Uterus (tissue), 4 donors: ENCODE data around the gene USP44. TPM values are rescaled to one million over a fixed set of nuclear protein-coding genes. Genes with fewer than 3 reads are reported as not detected.

Source experiments
- DNase-seq, 2 donors: peaks; one replicate each; pipeline ENCODE4 v3.0.0-alpha.2; 2019 to 2020
- H3K27ac ChIP-seq, 2 donors: fragments of 200-600 bp; sonication (generic); 1 replicate in 1 of 2; 2 replicates in 1 of 2; pipeline ENCODE4 v1.5.1; 2016 to 2018
- H3K27me3 ChIP-seq, 2 donors: fragments of 200-600 bp; sonication (generic); one replicate each; pipeline ENCODE4 v1.5.1; 2018 to 2019; ENCODE audit warnings: control low read depth in 1 of 2
- H3K36me3 ChIP-seq, 2 donors: fragments of 200-600 bp; sonication (generic); one replicate each; pipeline ENCODE4 v1.5.1; 2019; ENCODE audit warnings: control low read depth in 1 of 2
- H3K4me1 ChIP-seq, 2 donors: fragments of 200-600 bp; sonication (generic); one replicate each; pipeline ENCODE4 v1.5.1; 2018 to 2019; ENCODE audit warnings: control low read depth in 1 of 2
- H3K4me3 ChIP-seq, 2 donors: fragments of 200-600 bp; sonication (generic); 1 replicate in 1 of 2; 2 replicates in 1 of 2; pipeline ENCODE4 v1.5.1; 2018 to 2019; ENCODE audit warnings: mild to moderate bottlenecking in 1 of 2
- H3K9me3 ChIP-seq, 2 donors: fragments of 200-600 bp; sonication (generic); one replicate each; pipeline ENCODE4 v1.5.1; 2019; ENCODE audit warnings: control low read depth in 1 of 2
- POLR2A ChIP-seq, 2 donors: fragments of 450-650 bp; IDR thresholded peaks; one replicate each; pipeline ENCODE4 v1.6.1; 2016; ENCODE audit warnings: antibody characterized with exemption in 2 of 2, mild to moderate bottlenecking in 1 of 2, moderate library complexity in 1 of 2
- intact Hi-C: fragments of 100-400 bp; cut with DNase I; formaldehyde crosslinking; loops from one replicate; pipeline ENCODE4 v1.15.1; 2023; ENCODE audit warnings: low total_unique reads
- total RNA-seq, 4 donors: library from RNA; depleted of rRNA in 3 of 4; stranded (reverse); fragments of >200 nt in 3 of 4; gene quantifications; one replicate each; pipeline versions ENCODE4 v1.1.0 to v1.2.4, GENCODE V29; 2014 to 2023
- TF ChIP-seq, protein P1 (sequence below), 4 experiments: fragments of 200-600 bp in 2 of 4; fragments of 450-650 bp in 2 of 4; sonication (generic) in 2 of 4; IDR thresholded peaks; one replicate each; pipeline ENCODE4 v1.5.1; 2016 to 2019; ENCODE audit warnings: antibody characterized with exemption in 4 of 4, mild to moderate bottlenecking in 2 of 4, moderate library complexity in 1 of 4
- donor health status: DM: yes; HTN: yes; CAD: no.

The USP44 gene
- total RNA-seq, 4 donors from 2014 or later, result 2.6 to 7.7 (median 5.0) TPM

DNA sequence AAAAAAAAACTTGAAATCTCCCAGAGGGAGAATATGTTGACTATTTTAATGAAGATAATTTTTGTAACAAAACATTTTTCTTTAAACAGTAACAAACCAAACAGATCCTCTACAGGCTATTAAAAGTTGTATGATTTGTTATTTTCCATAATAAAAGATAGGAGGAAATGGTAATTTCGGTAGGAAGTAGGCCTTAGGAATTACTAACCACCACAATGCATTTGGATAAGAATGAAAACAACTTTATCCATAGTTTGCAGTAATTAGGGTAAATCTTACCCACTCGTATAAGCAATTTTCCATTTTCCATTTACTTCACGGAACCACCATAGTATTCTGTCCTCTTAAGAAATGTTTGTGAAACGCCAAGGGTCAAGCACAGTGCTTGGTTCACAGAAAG, 6.0 kb downstream of the USP44 start:
- Histone ChIP-seq H3K9me3 (no peaks in the 10 kb centered on the region), H3K4me3 (no peak overlapping the region), H3K4me1 (no peaks in the 10 kb centered on the region), H3K27ac (no peak overlapping the region), H3K36me3 (no peaks in the 10 kb centered on the region), H3K27me3 (no peaks in the 10 kb centered on the region)
- no peak for TF ChIP-seq POLR2A (IDR thresholded peaks at IDR 0.05)
- TF ChIP-seq, protein P1, sequence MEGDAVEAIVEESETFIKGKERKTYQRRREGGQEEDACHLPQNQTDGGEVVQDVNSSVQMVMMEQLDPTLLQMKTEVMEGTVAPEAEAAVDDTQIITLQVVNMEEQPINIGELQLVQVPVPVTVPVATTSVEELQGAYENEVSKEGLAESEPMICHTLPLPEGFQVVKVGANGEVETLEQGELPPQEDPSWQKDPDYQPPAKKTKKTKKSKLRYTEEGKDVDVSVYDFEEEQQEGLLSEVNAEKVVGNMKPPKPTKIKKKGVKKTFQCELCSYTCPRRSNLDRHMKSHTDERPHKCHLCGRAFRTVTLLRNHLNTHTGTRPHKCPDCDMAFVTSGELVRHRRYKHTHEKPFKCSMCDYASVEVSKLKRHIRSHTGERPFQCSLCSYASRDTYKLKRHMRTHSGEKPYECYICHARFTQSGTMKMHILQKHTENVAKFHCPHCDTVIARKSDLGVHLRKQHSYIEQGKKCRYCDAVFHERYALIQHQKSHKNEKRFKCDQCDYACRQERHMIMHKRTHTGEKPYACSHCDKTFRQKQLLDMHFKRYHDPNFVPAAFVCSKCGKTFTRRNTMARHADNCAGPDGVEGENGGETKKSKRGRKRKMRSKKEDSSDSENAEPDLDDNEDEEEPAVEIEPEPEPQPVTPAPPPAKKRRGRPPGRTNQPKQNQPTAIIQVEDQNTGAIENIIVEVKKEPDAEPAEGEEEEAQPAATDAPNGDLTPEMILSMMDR (IDR thresholded peaks at IDR 0.05), result no peak
- intact Hi-C loops, result no loop called here
- no peak for DNase-seq

DNA sequence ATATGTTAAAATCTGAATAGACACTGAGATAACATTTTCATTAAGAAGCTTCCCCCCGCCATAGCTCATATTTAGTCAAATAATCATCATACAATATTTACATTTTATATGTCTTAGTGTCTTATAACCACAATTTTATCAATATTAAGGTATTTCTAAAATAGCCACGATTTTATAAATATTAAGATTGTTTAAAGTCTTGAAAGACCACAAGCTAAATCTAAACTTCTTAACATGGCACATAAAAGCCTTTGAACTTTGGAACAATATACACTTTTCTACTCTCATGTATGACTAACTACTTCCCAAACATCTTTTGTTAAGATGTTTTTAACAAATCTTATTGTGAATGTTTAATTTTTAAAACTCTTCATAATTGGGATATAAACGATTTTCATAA, 6.5 kb downstream of the USP44 start:
- Histone ChIP-seq H3K4me3 (no peak overlapping the region), H3K27me3 (no peaks in the 10 kb centered on the region), H3K9me3 (no peaks in the 10 kb centered on the region), H3K27ac (no peak overlapping the region), H3K4me1 (no peaks in the 10 kb centered on the region), H3K36me3 (no peaks in the 10 kb centered on the region)
- intact Hi-C loops, result no loop called here
- no peak for TF ChIP-seq POLR2A (IDR thresholded peaks at IDR 0.05)
- TF ChIP-seq, protein P1 (IDR thresholded peaks at IDR 0.05), result no peak
- DNase-seq, result no peak

DNA sequence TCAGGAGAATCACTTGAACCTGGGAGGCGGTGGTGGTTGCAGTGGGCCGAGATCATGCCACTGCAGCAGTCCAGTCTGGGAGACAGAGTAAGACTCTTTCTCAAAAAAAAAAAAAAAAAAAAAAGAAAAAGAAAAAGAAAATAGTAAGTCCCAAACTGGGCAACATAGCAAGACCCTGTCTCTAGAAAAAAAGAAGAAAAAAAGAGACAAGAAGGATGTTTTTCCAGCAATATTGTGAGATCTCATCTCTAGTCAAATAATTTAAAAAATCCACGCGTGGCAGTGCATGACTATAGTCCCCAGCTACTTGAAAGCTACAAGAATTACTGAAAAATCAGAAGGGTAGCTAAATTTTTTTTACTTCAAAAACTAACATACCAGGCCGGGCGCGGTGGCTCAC, 8.0 kb downstream of the USP44 start:
- TF ChIP-seq POLR2A (IDR thresholded peaks at IDR 0.05), result no peak
- TF ChIP-seq, protein P1 (IDR thresholded peaks at IDR 0.05), result no peak
- intact Hi-C loops, result no loop called here
- Histone ChIP-seq H3K27me3 (no peaks in the 10 kb centered on the region), H3K27ac (no peak overlapping the region), H3K4me1 (no peaks in the 10 kb centered on the region), H3K36me3 (no peaks in the 10 kb centered on the region), H3K4me3 (no peak overlapping the region), H3K9me3 (no peaks in the 10 kb centered on the region)
- no peak for DNase-seq

DNA sequence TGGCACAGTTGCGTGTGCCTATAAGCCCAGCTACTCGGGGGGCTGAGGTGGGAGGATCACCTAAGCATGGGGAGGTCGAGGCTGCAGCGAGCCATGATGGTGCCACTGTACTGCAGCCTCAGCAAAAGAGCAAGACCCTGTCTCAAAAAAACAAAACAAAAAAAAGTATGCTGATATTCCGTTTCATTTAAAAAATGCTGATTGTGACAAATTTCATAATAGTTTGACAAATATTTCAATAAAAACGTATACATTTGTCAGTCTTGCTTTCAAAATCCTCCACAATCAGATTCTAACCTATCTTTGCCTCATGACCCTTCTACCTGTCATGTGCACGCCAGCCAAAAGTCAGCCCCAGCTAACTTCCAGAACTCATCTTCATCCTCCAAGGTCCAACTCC, 9.8 kb downstream of the USP44 start:
- Histone ChIP-seq H3K9me3 (no peaks in the 10 kb centered on the region), H3K36me3 (no peaks in the 10 kb centered on the region), H3K27me3 (no peaks in the 10 kb centered on the region), H3K4me3 (no peak overlapping the region), H3K4me1 (no peaks in the 10 kb centered on the region), H3K27ac (no peak overlapping the region)
- TF ChIP-seq POLR2A (IDR thresholded peaks at IDR 0.05), result no peak
- TF ChIP-seq, protein P1 (IDR thresholded peaks at IDR 0.05), result no peak
- intact Hi-C loops, result no loop called here
- DNase-seq, result no peak

DNA sequence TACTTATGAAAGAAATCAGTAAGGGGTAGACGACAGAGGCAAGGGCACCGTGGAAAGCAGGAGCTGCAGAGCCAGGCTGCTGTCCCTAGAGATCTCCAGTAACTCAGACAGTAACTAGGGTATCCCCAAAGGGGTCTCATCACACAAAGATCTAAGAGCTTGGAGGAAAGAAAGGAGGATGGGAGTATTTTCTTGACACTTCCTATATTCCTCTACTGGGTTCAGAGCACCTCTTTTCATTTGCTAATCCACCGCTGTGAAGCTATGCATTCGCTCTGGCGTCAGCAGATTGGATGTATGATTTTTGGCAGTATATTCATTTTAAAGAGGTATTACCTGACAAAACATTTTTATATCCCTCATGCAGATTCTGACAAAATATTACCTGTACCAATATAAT, 12.6 kb downstream of the USP44 start:
- Histone ChIP-seq H3K4me3 (no peak overlapping the region), H3K36me3 (no peaks in the 10 kb centered on the region), H3K4me1 (no peaks in the 10 kb centered on the region), H3K27ac (no peak overlapping the region), H3K9me3 (no peaks in the 10 kb centered on the region), H3K27me3 (no peaks in the 10 kb centered on the region)
- intact Hi-C loops, result loop anchor here (10.0 kb wide), 1 partner anchor 424 kb away; no protein-coding TSS in a partner anchor
- no peak for TF ChIP-seq POLR2A (IDR thresholded peaks at IDR 0.05)
- TF ChIP-seq, protein P1 (IDR thresholded peaks at IDR 0.05), result no peak
- no peak for DNase-seq
